ENCODE results near the gene CYB5B.

Gene CYB5B

GRCh38 chr16:69424053-69424934 lies at the start of gene CYB5B:
TSS of gene CYB5B (plus strand) at chr16:69424619. CDS start at chr16:69424684, 65 bp downstream.
- H3K4me3 ChIP-seq (ENCODE audit: low read depth, low read length), result peak within 1 kb of the TSS; percentile 80
- no peak for TF ChIP-seq CTCF (IDR thresholded peaks at IDR 0.05; ENCODE audit: borderline replicate concordance, insufficient read depth, low read depth, low read length)

- no peak for TF ChIP-seq CTCF (IDR thresholded peaks at IDR 0.05; ENCODE audit: borderline replicate concordance, insufficient read depth, low read depth, low read length)
Observed at GRCh38 chr16:69376393-69377059, 47.9 kb upstream of the CYB5B start.

GRCh38 chr16:69378036-69378435 lies 46.4 kb upstream of the CYB5B start:
- no peak for TF ChIP-seq CTCF (IDR thresholded peaks at IDR 0.05; ENCODE audit: borderline replicate concordance, insufficient read depth, low read depth, low read length)
- no peak overlapping the region for H3K4me3 ChIP-seq (ENCODE audit: low read depth, low read length)

More at GRCh38 chr16:69376393-69377059, 47.9 kb upstream of the CYB5B start:
- H3K4me3 ChIP-seq (ENCODE audit: low read depth, low read length), result no peak overlapping the region

GRCh38 chr16:69378760-69379159 lies 45.7 kb upstream of the CYB5B start:
- TF ChIP-seq CTCF (IDR thresholded peaks at IDR 0.05; ENCODE audit: borderline replicate concordance, insufficient read depth, low read depth, low read length), result no peak
- no peak overlapping the region for H3K4me3 ChIP-seq (ENCODE audit: low read depth, low read length)

- TF ChIP-seq CTCF (IDR thresholded peaks at IDR 0.05; ENCODE audit: borderline replicate concordance, insufficient read depth, low read depth, low read length), result no peak
- no peak overlapping the region for H3K4me3 ChIP-seq (ENCODE audit: low read depth, low read length)
Observed at GRCh38 chr16:69381231-69381630, 43.2 kb upstream of the CYB5B start.

- TF ChIP-seq CTCF (IDR thresholded peaks at IDR 0.05; ENCODE audit: borderline replicate concordance, insufficient read depth, low read depth, low read length), result no peak
- H3K4me3 ChIP-seq (ENCODE audit: low read depth, low read length), result no peak overlapping the region
Observed at GRCh38 chr16:69382421-69382820, 42.0 kb upstream of the CYB5B start.
